Skin of body (tissue), 3 donors: Measurements from ENCODE around the gene BRIP1. TPM values are rescaled to one million over a fixed set of nuclear protein-coding genes. Genes with fewer than 3 reads are reported as not detected.

Experiments used
- DNase-seq: peaks from one replicate; lab custom pipeline; 2025; lab: John Stamatoyannopoulos, UW
- small RNA-seq: library from RNA; depleted of rRNA; stranded (forward); fragments of <200 nt; gene quantifications from one replicate; pipeline ENCODE3, GENCODE V24; 2014; ENCODE audit warnings: low replicate concordance
- total RNA-seq: library from RNA; depleted of rRNA; stranded (reverse); fragments of >200 nt; gene quantifications from one replicate; pipeline ENCODE4 v1.2.3, GENCODE V29; 2014

Gene BRIP1
- total RNA-seq, 1 donor from 2014 or later: 10.5 TPM

GRCh38 chr17:61635913-61636432, 227.4 kb downstream of the BRIP1 start:
- peak; percentile 2 for DNase-seq

- no peak for DNase-seq
Measured at GRCh38 chr17:61634942-61635538, 228.3 kb downstream of the BRIP1 start.

- DNase-seq: no peak
Measured at GRCh38 chr17:61634011-61634539, 229.3 kb downstream of the BRIP1 start.

GRCh38 chr17:61632826-61633225, 230.5 kb downstream of the BRIP1 start:
- DNase-seq: no peak

GRCh38 chr17:61631800-61632199, 231.5 kb downstream of the BRIP1 start:
- DNase-seq: no peak

Small RNAs within 50 kb of the gene (small RNA-seq; reads per million reads assigned to genes)
- not detected for gene RF00019

Other genes starting within 250 kb of the BRIP1 start
- gene INTS2, start 64.5 kb upstream of the BRIP1 start, total RNA-seq: 18.0 TPM
- gene MED13, start 201.8 kb upstream of the BRIP1 start, total RNA-seq: 75.1 TPM